Stimulated activated CD8-positive, alpha-beta memory T cell treated with anti-CD3 and anti-CD28 coated beads, Interleukin-4, amount 100 ng/mL, for 1 hour (primary cell): Measurements from ENCODE around the gene SLC6A17.

ENCODE experiments used
- DNase-seq, 2 donors: peaks; one replicate each; pipeline ENCODE4 v3.0.0-alpha.2; 2020; ENCODE audit warnings: low read depth in 2 of 2, low spot score in 1 of 2

SLC6A17 gene

DNA sequence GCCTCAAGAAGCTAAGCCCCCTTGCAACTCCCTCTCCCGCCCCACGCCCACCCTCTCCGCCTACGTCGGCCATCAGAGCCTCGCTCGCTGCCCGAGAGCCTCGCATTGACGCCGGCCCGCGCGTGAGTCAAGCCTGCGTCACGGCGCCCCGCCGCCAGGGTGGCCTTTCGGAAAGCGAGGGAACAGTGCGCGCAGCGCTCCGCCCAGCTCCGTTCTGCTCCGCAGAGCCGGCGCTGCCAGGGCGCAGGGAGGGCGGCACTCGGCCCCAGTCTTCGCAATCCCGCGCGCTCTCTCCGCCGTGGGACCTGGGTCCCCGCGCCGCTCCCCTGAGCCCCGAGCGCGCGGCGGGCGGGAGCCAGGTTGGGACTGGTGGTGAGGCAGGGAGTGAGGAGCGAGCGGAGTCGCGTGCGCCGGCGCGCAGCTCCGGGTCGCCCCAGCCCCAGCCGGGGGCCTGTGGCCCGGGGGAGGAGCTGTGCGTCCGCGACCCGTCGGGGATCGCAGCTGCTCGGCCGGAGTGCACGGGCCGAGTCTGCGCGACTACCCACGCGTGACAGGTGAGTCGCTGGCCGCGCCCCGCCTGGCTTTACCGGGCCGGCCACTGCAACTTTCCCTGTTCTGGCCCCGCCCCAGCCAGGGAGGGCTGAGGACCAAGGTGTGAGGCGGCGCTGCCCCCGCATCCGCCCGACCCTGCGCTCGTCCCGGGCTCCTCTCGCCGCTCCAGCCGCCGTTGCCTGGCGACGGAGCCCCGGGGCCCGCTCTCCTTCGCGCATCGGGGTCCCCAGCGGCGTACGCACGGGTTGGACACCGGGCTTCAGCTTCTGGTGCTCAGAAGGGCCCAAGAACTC is at the start of gene SLC6A17:
TSS of gene SLC6A17 (plus strand) at position 165 of the 845 bp plus-strand sequence. CDS start 16,436 bp downstream, outside the sequence.
- DNase-seq: no peak

DNA sequence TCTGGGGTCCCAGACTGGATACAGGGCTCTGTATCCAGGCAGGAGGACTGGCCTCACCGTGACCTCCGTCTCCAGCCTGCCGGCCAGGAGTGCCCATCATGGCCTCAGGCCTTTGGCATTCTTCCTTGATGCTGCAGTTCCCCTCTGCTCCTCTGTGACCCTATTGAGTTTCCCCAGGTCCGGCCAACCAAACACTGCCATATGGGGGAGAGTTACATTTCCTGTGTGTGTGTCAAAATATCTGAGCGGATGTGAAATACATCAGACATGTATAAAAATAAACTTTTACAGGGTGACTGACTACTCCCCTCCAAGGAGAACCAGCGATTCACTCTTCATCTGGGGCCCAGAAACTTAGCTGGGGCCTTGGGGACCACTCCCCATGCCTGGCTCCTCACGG is 48.2 kb upstream of the SLC6A17 start:
- DNase-seq: no peak

DNA sequence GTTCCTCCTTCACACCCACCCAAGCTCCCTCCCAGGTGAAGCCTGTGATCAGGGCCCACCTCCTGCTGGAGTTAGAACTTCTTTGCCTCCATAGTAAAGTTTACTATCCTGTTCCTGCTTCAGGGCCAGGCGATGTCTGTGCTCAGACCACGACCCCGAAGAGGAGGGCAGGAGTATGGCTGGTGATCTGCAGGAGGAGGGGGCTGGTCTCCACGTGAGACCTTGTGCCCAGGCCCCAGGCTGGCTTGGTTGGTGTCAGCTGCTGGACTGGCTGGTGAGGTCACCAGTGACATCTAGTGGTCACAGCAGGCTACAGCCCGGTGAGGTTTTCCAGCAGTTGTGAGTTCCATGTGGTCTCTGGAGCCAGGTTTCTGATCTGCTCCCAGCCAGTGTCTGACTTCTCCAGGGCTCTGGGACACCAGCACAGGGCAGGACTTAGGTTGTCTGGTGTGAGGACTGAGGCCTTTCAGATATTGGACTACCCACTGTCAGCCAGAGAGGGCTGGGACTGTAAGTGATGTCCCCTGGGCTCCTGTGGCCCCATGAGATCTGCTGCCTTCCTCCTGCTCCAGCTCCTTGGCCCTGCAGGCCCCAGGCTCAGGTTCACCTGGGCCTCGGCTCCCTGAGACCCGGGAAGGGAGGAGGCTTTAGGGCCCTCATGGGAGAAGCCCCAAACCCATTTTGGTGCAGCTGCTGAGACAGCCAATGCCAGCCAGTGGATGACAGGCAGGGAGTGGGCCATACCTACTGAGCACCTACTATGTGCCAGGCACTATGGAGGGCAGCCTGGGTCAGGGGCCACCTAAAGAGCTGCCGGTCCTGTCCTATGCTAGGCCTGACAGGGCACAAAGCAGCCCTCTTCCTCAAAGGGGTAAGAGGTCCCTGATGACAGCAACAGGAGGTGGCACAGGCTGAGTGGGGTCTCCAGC is 44.0 kb upstream of the SLC6A17 start:
- DNase-seq: peak in 1 of 2 donors; percentile 20

DNA sequence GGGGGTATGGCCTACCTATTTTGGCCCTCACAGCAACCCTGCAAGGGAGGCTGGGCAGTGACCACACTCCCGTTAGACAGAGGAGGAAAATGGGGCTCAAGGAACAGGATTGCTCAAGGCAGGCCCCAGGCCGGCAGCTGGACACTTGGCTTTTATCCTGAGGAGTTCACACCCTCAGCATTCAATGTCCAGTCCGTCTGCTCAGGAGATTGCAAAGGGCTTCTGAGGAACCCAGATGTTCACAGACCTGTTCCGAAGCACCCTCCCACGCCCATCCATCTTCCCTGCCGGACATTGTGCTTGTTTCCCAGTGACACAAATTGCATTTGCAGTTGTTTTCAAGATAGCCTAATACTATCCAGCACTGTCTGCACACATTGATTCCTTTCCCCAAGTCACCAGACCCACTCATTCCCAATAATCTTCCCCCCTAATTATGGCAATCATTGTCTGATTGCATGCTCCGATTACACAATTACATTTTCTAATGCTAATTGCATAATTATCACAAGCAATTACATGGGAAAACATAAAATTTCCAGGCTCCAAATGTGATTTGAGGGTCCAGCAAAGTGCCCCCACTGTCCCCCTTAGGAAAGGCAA is 42.3 kb upstream of the SLC6A17 start:
- no peak for DNase-seq

DNA sequence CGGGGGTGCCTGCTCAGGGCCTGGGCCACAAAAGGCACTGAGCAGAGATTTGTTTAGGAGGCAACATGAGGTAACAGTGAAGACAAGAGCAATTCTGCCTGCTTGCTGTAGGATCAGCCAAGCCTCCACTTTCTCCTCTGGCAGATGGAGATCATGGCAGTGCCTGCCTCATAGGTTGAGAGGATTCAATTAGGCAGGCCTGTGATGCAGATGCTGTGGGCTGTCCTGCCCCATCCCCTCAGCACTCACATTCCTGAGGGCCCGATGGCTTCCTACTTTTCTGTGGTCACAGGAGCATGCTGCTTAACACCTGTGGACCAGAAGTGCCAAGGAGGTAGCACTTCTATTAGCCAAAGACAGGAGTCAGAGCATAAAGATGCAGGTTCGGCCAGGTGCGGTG is 39.2 kb upstream of the SLC6A17 start:
- no peak for DNase-seq

DNA sequence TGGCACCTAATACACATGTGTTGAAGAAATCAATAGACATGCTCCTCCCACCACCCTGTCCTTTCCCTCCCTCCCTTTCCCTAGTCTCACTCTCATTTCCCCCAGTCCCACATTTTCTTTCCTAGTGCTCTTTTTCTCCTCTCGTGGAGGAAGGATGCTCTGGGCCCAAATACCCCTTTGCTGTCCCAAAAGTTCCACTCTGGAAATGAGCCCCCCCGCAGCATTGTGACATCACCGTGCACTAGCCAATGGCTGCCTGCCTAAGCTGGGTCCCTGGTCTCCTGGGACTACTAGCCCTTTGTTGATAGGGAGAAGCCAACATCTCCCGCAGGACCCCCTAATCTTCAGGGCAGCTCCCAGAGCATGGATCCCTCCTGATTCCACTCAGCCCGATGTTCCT is 38.2 kb upstream of the SLC6A17 start, which contains the start of gene UBL4B:
TSS of gene UBL4B (plus strand) at position 301 of the 400 bp plus-strand sequence. CDS start at position 393, 92 bp downstream.
- DNase-seq: no peak

DNA sequence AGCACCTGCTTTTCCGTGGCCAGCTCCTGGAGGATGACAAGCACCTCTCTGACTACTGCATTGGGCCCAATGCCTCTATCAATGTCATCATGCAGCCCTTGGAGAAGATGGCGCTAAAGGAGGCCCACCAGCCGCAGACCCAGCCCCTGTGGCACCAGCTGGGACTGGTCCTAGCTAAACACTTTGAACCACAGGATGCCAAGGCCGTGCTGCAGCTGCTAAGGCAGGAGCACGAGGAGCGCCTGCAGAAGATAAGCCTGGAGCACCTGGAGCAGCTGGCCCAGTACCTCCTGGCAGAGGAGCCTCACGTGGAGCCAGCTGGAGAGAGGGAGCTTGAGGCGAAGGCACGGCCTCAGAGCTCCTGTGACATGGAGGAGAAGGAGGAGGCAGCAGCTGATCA is 37.6 kb upstream of the SLC6A17 start:
- no peak for DNase-seq

DNA sequence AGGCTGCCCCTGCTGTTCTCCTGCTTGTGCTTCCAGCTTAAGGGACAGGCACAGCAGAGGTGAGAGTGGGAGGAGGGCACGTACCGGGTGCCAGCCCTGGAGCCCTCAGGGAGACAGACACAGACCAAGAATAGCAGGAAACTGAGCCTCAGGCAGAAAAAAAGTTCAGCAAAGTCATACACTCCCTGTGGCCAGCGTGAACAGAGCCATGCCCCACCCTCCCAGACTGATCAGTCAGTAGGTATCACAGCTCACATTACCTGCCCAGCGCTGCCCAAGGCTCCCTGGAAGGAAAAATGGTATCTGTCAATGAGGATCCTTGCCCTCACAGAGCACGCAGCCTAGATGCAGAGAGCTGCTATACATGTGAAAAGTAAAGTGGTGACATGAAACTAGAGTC is 36.7 kb upstream of the SLC6A17 start:
- DNase-seq: no peak

DNA sequence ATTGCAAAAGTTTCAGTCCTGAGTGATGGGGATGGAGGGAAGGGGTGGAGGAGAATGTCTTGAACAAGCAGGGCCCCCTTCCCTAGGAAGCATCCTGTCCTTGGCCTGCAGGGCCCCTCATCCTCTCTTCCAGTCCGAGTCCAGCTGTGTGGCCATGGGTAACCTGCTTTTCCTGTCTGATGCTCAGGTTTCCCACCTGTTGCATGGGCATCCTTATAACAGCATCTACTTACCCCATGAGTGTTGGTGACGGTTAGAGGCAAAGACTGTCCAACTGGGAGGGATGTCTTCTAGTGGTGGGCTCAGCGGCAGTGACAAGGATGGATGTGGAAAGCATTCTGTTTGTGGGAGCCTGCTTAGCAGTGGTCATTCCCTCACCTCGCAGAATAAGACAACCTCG is 36.1 kb upstream of the SLC6A17 start:
- no peak for DNase-seq

DNA sequence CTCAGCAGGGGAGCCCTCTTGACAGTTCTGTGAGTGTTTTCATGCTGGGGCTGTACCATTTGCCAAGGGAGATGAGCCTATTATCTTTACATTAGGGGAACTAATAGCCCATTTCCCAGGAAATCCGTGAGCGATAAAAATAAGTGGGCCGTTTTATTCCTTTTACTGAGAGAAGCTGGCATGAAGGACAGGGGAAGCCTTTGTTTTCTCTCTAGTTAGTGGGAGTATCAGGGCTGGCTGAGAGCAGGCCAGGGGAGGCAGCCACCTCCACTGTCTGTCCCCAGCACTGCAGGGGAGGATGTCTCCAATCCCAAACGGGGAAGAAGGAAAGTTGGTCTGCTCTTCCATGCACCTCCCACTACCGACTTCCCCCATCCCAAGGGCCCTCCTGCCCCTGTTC is 35.5 kb upstream of the SLC6A17 start:
- DNase-seq: no peak

DNA sequence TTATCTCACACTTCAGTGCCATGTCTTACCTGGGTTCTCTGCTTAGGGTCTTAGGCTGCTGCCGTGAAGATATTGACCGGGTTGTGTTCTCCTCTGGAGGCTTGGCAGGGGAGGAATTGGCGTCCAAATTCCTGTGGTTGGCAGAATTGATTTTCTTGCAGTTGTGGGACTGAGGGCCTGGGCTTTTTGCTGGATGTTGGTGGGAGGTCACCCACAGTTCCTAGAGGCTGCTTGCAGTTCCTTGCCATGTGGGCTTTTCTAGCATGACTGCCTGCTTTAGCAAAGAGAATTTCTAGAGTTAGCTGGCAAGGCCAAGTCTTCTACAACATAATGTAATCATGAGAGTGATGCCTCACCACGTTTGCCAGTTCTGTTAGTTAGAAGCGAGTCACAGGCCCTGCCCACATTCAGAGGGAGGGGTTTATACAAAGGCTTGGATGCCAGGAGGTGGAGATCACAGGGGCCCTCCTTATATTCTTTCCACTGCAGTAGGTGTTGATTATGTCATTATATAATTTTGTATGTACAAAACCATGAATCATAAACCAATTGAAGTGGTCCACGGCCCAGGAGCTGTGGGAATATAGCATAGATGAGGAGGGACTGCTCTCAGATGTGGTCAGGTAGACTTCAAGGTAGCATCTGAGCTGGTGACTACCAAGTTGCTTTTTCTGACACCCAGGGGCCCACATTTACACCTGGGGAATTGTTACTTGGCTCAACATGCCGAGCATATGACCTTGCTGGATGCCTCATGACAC is 31.5 kb upstream of the SLC6A17 start:
- DNase-seq: no peak

DNA sequence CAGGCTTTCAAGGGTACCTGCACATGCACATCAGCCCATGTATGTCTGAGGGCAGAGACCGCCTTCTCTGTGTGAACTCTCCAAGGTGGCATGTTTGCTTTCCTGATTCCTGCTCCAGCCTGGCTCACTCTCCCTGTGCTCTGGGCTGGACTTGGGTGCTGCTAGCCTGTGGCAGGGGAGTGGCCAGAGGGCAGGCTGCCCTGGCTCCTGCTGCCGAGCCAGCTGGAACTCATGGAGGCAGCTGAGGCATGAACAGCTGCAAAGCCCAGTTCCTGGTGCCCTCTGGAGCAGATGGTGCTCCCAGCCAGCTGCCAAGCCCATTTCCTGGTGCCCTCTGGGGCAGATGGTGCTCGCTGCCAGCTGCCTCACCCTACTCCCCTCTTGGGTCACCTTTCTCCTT is 30.5 kb upstream of the SLC6A17 start:
- DNase-seq: no peak

DNA sequence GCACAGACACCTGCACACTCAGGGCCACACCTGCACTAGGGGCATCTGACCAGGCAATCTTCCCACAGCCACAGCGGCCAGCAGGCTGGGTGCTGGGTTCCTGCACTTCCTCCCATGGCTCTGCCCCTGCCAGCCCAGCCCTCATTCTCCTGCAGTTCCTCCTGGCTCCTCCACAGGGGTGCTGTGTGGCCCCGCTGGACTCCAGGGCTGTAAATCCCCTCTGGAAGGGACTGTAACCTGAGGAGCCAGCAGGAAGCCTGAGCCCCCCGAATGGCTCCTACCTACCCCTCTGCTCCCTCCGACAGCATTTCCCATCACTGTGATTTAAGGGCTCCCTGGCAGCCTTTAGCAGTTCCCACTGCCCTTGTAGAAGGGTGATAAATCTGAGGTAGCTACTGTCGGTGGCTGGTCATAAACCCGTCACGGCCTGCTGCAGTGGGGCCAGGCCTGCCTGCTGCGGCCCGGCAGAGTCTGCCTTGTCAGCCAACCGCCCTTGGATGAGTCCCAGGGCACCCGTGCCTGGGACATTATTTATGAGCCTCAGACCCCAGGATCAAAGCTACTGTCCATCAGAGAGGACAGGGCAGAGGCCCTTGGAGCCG is 29.2 kb upstream of the SLC6A17 start:
- no peak for DNase-seq

DNA sequence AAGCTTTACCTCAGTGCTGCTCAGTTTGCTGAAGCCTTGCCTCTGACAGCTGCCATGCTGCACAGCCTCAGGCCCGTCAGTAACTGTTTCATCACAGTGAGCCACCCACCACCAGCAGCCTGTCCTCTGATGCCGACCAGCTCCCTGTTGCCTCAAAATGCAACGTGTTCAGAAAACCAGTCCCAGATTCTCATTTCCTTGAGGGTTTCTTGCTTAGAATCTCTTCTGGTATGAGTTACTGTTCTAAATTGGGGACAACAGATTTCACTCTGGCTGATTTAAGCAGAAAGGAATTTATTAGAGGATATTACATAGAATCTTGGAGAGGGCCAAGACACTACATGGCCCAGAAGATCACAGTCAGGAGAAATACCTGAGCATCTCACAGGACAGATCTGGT is 27.1 kb upstream of the SLC6A17 start:
- no peak for DNase-seq

DNA sequence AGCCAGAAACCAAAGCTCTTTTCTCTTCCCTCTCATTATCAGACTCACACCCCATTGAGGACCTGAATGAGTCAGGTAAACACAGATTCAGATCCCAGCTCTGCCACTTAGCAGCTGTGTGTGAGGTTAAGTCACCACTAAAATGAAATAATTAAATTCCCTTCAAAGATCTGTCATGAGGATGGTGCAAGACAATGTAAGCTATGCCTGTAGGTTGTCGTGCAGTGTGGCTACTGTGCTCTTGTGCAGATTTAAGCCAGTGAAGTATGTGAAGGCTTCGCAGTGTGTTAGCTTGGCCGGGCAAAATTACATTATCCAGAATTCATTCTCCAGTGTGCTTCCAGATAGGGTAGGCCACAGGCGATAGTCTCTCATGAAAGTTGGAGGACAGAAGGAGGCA is 24.5 kb upstream of the SLC6A17 start:
- no peak for DNase-seq

DNA sequence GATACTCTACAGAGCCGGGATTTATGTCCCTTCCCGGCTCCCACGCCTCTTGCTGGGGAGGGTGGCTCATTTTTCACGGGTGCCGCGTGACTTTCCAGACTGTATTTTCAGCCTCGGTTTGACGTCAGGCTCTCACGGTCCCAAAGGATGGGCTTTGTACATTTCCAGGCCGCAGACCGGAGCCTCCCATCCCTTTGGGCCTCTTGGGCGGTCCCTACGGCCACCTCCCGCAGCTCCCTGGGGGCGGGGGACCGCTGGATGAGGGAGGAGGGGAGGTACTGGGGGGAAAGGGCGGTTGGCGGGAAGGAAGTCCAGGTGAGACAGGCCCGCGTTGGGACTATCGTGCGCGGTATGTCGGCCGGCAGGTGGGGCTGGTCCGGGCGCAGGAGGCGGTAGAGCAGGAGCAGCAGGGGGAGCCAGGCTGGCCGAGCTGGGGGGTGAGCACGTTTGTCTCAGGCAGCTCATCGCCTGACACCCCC is 20.1 kb upstream of the SLC6A17 start:
- DNase-seq: no peak

DNA sequence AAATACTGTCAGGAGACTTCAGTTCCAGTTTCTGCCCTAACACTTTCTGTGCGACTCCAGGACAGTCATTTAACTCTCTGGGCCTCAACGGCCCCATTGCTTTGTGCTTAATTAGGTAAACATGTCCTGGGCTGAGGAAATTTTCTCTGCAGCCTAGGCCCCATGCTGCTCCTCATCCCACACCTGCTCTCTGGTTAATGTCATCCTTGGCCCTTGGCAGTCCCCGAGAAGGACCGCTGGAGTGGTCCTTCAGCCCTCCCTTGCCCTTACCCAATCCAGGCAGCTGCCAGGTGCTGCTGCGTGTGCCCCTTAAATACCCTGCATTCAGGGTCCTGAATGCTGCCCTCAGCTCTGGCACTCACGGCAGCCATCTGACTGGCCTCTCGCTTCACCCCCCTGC is 19.3 kb upstream of the SLC6A17 start:
- DNase-seq: no peak

DNA sequence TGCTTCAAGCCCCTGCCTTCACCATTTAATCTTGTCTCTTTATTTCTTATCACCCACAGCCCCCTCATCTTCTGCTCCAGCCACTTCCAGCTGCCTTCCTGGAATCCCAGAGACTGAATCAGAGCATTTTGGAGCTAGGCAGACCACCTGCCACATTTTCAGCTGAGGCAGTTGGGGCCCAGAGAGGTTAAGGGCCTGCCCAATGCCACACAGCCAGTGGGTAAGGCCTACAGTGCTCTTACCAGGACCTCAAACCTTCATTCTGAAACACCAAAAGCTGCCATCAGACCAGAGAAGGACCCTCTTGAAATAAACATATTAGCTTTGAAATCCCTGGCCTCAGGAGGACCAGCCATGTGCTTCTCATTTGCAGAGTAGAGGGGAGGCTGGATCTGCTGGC is 17.6 kb upstream of the SLC6A17 start:
- DNase-seq: no peak

DNA sequence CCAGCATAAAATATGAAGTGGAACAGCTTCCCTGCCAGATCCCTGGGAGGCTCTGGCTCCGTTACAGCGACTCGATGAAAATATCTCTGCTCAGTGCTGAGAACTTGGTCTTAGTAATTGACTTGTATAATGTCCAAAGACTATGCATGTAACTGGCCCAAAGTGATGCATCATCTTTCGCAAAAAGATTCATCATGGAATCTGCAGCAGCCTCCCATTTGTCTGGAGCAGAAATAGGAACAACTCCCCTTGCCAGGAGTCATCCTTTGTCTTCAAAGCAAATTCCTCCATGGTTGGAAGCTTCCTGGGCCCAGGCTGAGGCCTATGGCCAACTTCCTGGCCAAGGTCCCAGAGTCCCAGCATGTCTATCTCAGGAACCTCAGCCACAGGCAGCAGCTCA is 16.9 kb upstream of the SLC6A17 start:
- DNase-seq: no peak

DNA sequence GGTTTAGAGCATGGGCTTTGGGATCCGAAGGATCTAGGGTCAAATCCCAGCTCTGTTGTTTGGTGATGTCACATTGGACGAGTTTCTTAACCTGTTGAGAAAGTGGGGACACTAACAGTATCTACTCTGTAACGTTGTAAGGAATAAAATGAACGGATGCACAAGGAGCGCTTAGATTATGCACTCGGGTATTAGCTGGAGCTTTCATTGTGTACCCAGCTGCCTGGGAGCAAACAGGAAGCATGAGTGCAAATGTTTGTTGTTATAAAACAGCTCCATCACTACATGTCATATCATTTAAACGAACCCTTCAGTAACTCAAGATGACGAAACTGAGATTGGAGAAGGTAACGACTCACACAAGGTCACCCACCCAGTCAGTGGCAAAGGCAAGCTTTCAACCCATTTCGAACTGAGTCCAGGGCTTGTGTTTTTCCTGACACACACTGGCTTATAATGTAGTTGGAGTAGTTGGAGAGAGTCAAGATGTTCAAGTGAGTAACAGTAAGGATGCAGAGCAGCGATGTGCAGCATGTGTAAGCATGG is 16.2 kb upstream of the SLC6A17 start:
- no peak for DNase-seq
